K562 (cell line): ENCODE results near the gene ALPP. TPM values are rescaled to one million over a fixed set of nuclear protein-coding genes. Genes with fewer than 3 reads are reported as not detected.

ENCODE experiments used
- ATAC-seq: fragments of 200-7000 bp; cut with Tn5 transposase; 3 replicates; pipeline ENCODE4 v1.9.1; 2020; ENCODE audit warnings: moderate library complexity
- BruUV-seq: library from RNA; stranded (reverse); fragments of 400-500 nt; replicated peaks from 2 replicates; lab custom pipeline; 2021; lab: Mats Ljungman, UMichigan
- CTCF ChIA-PET: fragments of 300-600 bp; formaldehyde crosslinking; extraction: SDS; loops from one replicate; lab custom pipeline; 2021; ENCODE audit warnings: low intra/inter-chr PET ratio; lab: Yijun Ruan, JAX
- POLR2A ChIA-PET: fragments of 300-600, 350-650 bp; sonication (Branson Sonifier 250); formaldehyde crosslinking; extraction: SDS; loops from one replicate; lab custom pipeline; 2021; ENCODE audit warnings: antibody characterized with exemption, inconsistent platforms; lab: Yijun Ruan, JAX
- DNase-seq, 4 experiments: peaks; one replicate each; pipeline versions ENCODE4 v3.0.0 to v3.0.0-alpha.2; 2011 to 2018; ENCODE audit warnings: low spot score in 3 of 4, mixed read lengths in 3 of 4; ENCODE audit errors: extremely low read depth in 1 of 4
- FAIRE-seq: peaks from 2 replicates; lab custom pipeline; 2011; peaks lifted over from hg19 to GRCh38; lab: Jason Lieb, UNC
- H2AFZ ChIP-seq: 2 replicates; pipeline ENCODE4 v1.6.0; 2011; ENCODE audit warnings: low read depth, low read length, control low read depth, inconsistent platforms
- H3K27ac ChIP-seq: fragments of 200-600 bp; 3 replicates; pipeline ENCODE4 v1.8.0; 2011; ENCODE audit warnings: low read depth, mild to moderate bottlenecking, control low read depth, inconsistent platforms, low read length, moderate library complexity, mixed read lengths; ENCODE audit errors: extremely low read depth
- H3K27me3 ChIP-seq, 2 experiments: fragments of 300-600 bp in 1 of 2; 2 replicates in 1 of 2; 3 replicates in 1 of 2; pipeline versions ENCODE4 v1.6.0 to v1.8.0; 2011; ENCODE audit warnings: inconsistent platforms in 2 of 2, low read length in 2 of 2, mild to moderate bottlenecking in 1 of 2, mixed read lengths in 1 of 2, moderate library complexity in 1 of 2; ENCODE audit not compliant: control insufficient read depth in 2 of 2, insufficient read depth in 2 of 2
- H3K36me3 ChIP-seq: fragments of 300-600 bp; 3 replicates; pipeline ENCODE4 v1.8.0; 2011; ENCODE audit warnings: mild to moderate bottlenecking, low read length, inconsistent platforms; ENCODE audit not compliant: control insufficient read depth, insufficient read depth
- H3K4me1 ChIP-seq, 2 experiments: fragments of 200-600 bp in 1 of 2; replicated peaks in 1 of 2; 2 replicates in 1 of 2; 3 replicates in 1 of 2; pipeline versions ENCODE4 v1.5.1 to v1.8.0; 2011; ENCODE audit warnings: inconsistent platforms in 2 of 2, low read length in 2 of 2, mild to moderate bottlenecking in 1 of 2, mixed read lengths in 1 of 2, moderate library complexity in 1 of 2; ENCODE audit not compliant: control insufficient read depth in 2 of 2, insufficient read depth in 2 of 2
- H3K4me2 ChIP-seq: 2 replicates; pipeline ENCODE4 v1.6.1; 2011; ENCODE audit warnings: low read length, control low read depth, inconsistent platforms, mixed read lengths; ENCODE audit not compliant: insufficient read depth
- H3K4me3 ChIP-seq: fragments of 200-600 bp; sonication (generic), shearing (Covaris generic); 2 replicates; pipeline ENCODE4 v1.5.1; 2016; ENCODE audit warnings: control low read depth, inconsistent platforms
- H3K79me2 ChIP-seq: fragments of 200-600 bp; 3 replicates; pipeline ENCODE4 v1.8.0; 2011; ENCODE audit warnings: low read length, inconsistent platforms; ENCODE audit not compliant: control insufficient read depth, insufficient read depth
- H3K9ac ChIP-seq, 2 experiments: 2 replicates each; pipeline versions ENCODE4 v1.6.0 to v1.6.1; 2011; ENCODE audit warnings: low read depth in 2 of 2, low read length in 2 of 2, control low read depth in 1 of 2, inconsistent platforms in 1 of 2, mild to moderate bottlenecking in 1 of 2, mixed read lengths in 1 of 2; ENCODE audit not compliant: insufficient read depth in 1 of 2
- H3K9me1 ChIP-seq: one replicate; pipeline ENCODE4 v1.6.0; 2011; ENCODE audit warnings: inconsistent platforms, mild to moderate bottlenecking, low read length, moderate library complexity; ENCODE audit not compliant: control insufficient read depth, insufficient read depth
- H3K9me3 ChIP-seq: replicated peaks from 2 replicates; pipeline ENCODE4 v1.5.1; 2011; ENCODE audit warnings: low read depth, low read length, inconsistent platforms; ENCODE audit not compliant: control insufficient read depth, insufficient read depth
- H4K20me1 ChIP-seq: replicated peaks from 2 replicates; pipeline ENCODE4 v1.6.1; 2011; ENCODE audit warnings: low read length, inconsistent platforms, mixed read lengths; ENCODE audit not compliant: control insufficient read depth, insufficient read depth
- BRD4 ChIP-seq: fragments of 200-600 bp; sonication (generic); IDR thresholded peaks from 2 replicates; pipeline ENCODE4 v1.6.1; 2017; ENCODE audit warnings: inconsistent platforms
- CUX1 ChIP-seq: fragments of 200-800 bp; sonication (Bioruptor generic); IDR thresholded peaks from 2 replicates; pipeline ENCODE4 v1.6.1; 2016; ENCODE audit warnings: missing genetic modification characterization, missing compliant biosample characterization
- FOXK2 ChIP-seq, 2 experiments: fragments of 450-650 bp; IDR thresholded peaks in 1 of 2; conservative IDR thresholded peaks in 1 of 2; 2 replicates each; pipeline ENCODE4 v1.6.1; 2016; ENCODE audit warnings: low read depth in 2 of 2, mild to moderate bottlenecking in 1 of 2
- NFYB ChIP-seq: IDR thresholded peaks from 2 replicates; pipeline ENCODE4 v1.6.1; 2011; ENCODE audit warnings: mild to moderate bottlenecking, moderate library complexity; ENCODE audit not compliant: insufficient read length; ENCODE audit errors: extremely low read depth
- PTBP1 ChIP-seq: fragments of 200-400 bp; formaldehyde crosslinking; IDR thresholded peaks from 2 replicates; pipeline ENCODE4 v1.6.1; 2017; ENCODE audit warnings: low read depth, low read length
- RBM34 ChIP-seq: fragments of 200-400 bp; formaldehyde crosslinking; IDR thresholded peaks from 2 replicates; pipeline ENCODE4 v1.6.1; 2018; ENCODE audit warnings: low read length, borderline replicate concordance; ENCODE audit not compliant: insufficient read depth
- ZNF184 ChIP-seq: sonication (generic); formaldehyde crosslinking; IDR thresholded peaks from 2 replicates; pipeline ENCODE4 v1.5.0; 2020; ENCODE audit warnings: missing genetic modification reagents
- ZNF263 ChIP-seq: sonication (generic); formaldehyde crosslinking; IDR thresholded peaks from 2 replicates; pipeline ENCODE4 v1.8.0; 2022; ENCODE audit warnings: mild to moderate bottlenecking, missing genetic modification reagents, borderline replicate concordance
- ZNF512 ChIP-seq: IDR thresholded peaks from 2 replicates; pipeline ENCODE4 v1.6.1; 2016; ENCODE audit warnings: missing genetic modification characterization, missing compliant biosample characterization
- WGBS: fragments of 100-300 bp; shearing (Covaris generic); methylation state at CpG from one replicate; pipeline ENCODE4 v1.1.6; 2016; ENCODE audit warnings: low coverage, mixed read lengths; ENCODE audit not compliant: insufficient coverage; ENCODE audit errors: missing lambda C conversion rate; 5-methylcytosine and 5-hydroxymethylcytosine counted together
- in situ Hi-C: fragments of 300-500 bp; cut with MboI; formaldehyde crosslinking; loops from 4 replicates; pipeline ENCODE4 v1.15.0; 2018; ENCODE audit warnings: inconsistent platforms, mixed read lengths
- intact Hi-C: fragments of 100-400 bp; cut with micrococcal nuclease; formaldehyde crosslinking; loops from 2 replicates; pipeline ENCODE4 v1.14.2; 2022
- polyA plus RNA-seq, 8 experiments: library from polyadenylated mRNA; depleted of rRNA in 4 of 8; stranded (reverse) in 5 of 8; unstranded in 3 of 8; fragments of >200 nt; fragmentation: Nextera tagmentation in 2 of 8; fragmentation: Illumina TruSeq in 1 of 8; extraction: Ambion mirVana in 2 of 8; extraction: Trizol in 1 of 8; gene quantifications; 2 replicates each; pipeline versions ENCODE4 v1.2.1 to v1.2.3, GENCODE V29; 2011 to 2014; ENCODE audit warnings: inconsistent platforms in 1 of 8, missing spikeins in 1 of 8
- total RNA-seq, 7 experiments: library from RNA; depleted of rRNA in 6 of 7; stranded (reverse); fragments of >200 nt in 6 of 7; fragmentation: Illumina TruSeq in 2 of 7; extraction: Trizol in 2 of 7; gene quantifications; 2 replicates each; pipeline versions ENCODE4 v1.2.1 to v1.2.3, GENCODE V29; 2011 to 2021; ENCODE audit warnings: low replicate concordance in 1 of 7

Gene ALPP
- total and polyA plus RNA-seq, 9 of the 15 experiments (the other 6 are each of a cell fraction or from before 2014, with no cell fraction given) = 0.03 TPM; not detected in 8

- H3K4me3 ChIP-seq = no peak overlapping the region
Observed at GRCh38 chr2:232352511-232353091, 25.9 kb upstream of the ALPP start.

GRCh38 chr2:232353096-232353495, 25.5 kb upstream of the ALPP start:
- no peaks in the 10 kb centered on the region; a peak in 1 of 5 replicates for H3K4me1 ChIP-seq
- H3K4me3 ChIP-seq = no peak overlapping the region
- ATAC-seq (no peak), DNase-seq (no peak), FAIRE-seq (no peak)
- no peak overlapping the region for H3K4me2 ChIP-seq
- BruUV-seq = no TSS peak
- H3K9ac ChIP-seq = no peak overlapping the region
- no peaks in the 10 kb centered on the region for H4K20me1 ChIP-seq
- no peak overlapping the region for H3K27ac ChIP-seq
- no peaks in the 10 kb centered on the region for H3K9me3 ChIP-seq
- H2AFZ ChIP-seq = no peak overlapping the region
- in situ Hi-C loops = no loop called here
- POLR2A ChIA-PET = interaction anchor here (0.7 kb wide), 1 partner anchor 14 kb away, joined by 3 read pairs; no protein-coding TSS in a partner anchor
- no peaks in the 10 kb centered on the region for H3K9me1 ChIP-seq
- H3K36me3 ChIP-seq = no peaks in the 10 kb centered on the region
- peaks cover 0 to 55% of the 10 kb centered on the region in 2 experiments; a peak in 3 of 5 replicates for H3K27me3 ChIP-seq
- H3K79me2 ChIP-seq = no peaks in the 10 kb centered on the region
- CTCF ChIA-PET = no interaction called here
- intact Hi-C loops = no loop called here
- WGBS = 13% methylated on average over 3 of the region's 8 CpGs
- TF ChIP-seq NFYB = no peak
- TF ChIP-seq PTBP1 = no peak
- TF ChIP-seq ZNF512 = no peak
- no peak for TF ChIP-seq RBM34
- no peak for TF ChIP-seq ZNF184 (CRISPR knock-in tag)
- TF ChIP-seq BRD4 = no peak
- TF ChIP-seq CUX1 (CRISPR knock-in tag) = no peak

More at GRCh38 chr2:232352511-232353091, 25.9 kb upstream of the ALPP start:
- Histone ChIP-seq H3K27me3 (peaks cover 0 to 55% of the 10 kb centered on the region in 2 experiments; a peak in 3 of 5 replicates), H3K4me1 (no peaks in the 10 kb centered on the region; a peak in 1 of 5 replicates), H2AFZ (no peak overlapping the region), H3K79me2 (no peaks in the 10 kb centered on the region), H3K4me2 (no peak overlapping the region), H3K27ac (no peak overlapping the region), H3K9me3 (no peaks in the 10 kb centered on the region), H3K36me3 (no peaks in the 10 kb centered on the region), H3K9me1 (no peaks in the 10 kb centered on the region), H4K20me1 (no peaks in the 10 kb centered on the region), H3K9ac (no peak overlapping the region)
- 12% methylated on average over 16 of the region's 39 CpGs for WGBS
- CTCF ChIA-PET = no interaction called here
- in situ Hi-C loops = no loop called here
- POLR2A ChIA-PET = interaction anchor here (0.6 to 0.7 kb wide), 2 partner anchors 13 to 44 kb away, joined by 3 to 4 read pairs; no protein-coding TSS in a partner anchor
- no TSS peak for BruUV-seq
- no peak for FAIRE-seq
- no peak for DNase-seq
- no peak for ATAC-seq
- intact Hi-C loops = no loop called here
- TF ChIP-seq FOXK2 (conservative IDR thresholded peaks at IDR 0.05 in 1 of 2, IDR thresholded peaks at IDR 0.05 in 1 of 2; ENCODE audit: low read depth in 2 of 2) (no peak), ZNF263 (peak; percentile 56)
- TF ChIP-seq, all 486 proteins: peak for 1
